HG02884 (cell line): ENCODE results near the gene AGMAT.

Experiments used
- ATAC-seq: cut with Tn5 transposase; IDR thresholded peaks from one replicate; pipeline ENCODE4 v1.9.1; 2021; ENCODE audit warnings: mild to moderate bottlenecking, moderate library complexity; ENCODE audit not compliant: unreplicated experiment

The AGMAT gene

GRCh38 chr1:15584489-15585363 lies at the start of gene AGMAT:
AGMAT (minus strand) TSS chr1:15585051; CDS start chr1:15584967, 84 bp downstream.
- ATAC-seq, result no peak

GRCh38 chr1:15633756-15634420 lies 49.0 kb upstream of the AGMAT start:
- ATAC-seq, result no peak

- no peak for ATAC-seq
Observed at GRCh38 chr1:15628003-15628402, 43.2 kb upstream of the AGMAT start.

GRCh38 chr1:15627343-15627988 lies 42.6 kb upstream of the AGMAT start:
- ATAC-seq, result no peak

- ATAC-seq, result no peak
Observed at GRCh38 chr1:15626269-15626950, 41.6 kb upstream of the AGMAT start.

- no peak for ATAC-seq
Observed at GRCh38 chr1:15625056-15625917, 40.4 kb upstream of the AGMAT start.

GRCh38 chr1:15624133-15624714 lies 39.4 kb upstream of the AGMAT start:
- no peak for ATAC-seq

- no peak for ATAC-seq
Observed at GRCh38 chr1:15623435-15623834, 38.6 kb upstream of the AGMAT start.

- no peak for ATAC-seq
Observed at GRCh38 chr1:15622712-15623373, 38.0 kb upstream of the AGMAT start.

GRCh38 chr1:15621975-15622374 lies 37.1 kb upstream of the AGMAT start:
- ATAC-seq, result no peak

GRCh38 chr1:15620902-15621682 lies 36.2 kb upstream of the AGMAT start:
- no peak for ATAC-seq

GRCh38 chr1:15620155-15620545 lies 35.3 kb upstream of the AGMAT start:
- no peak for ATAC-seq

GRCh38 chr1:15618655-15619525 lies 34.0 kb upstream of the AGMAT start:
- ATAC-seq, result no peak

- no peak for ATAC-seq
Observed at GRCh38 chr1:15618077-15618654, 33.3 kb upstream of the AGMAT start.

- peak; percentile 60 for ATAC-seq
Observed at GRCh38 chr1:15617173-15618076, 32.6 kb upstream of the AGMAT start, which contains the start of gene DDI2. DDI2 (plus strand) TSS chr1:15617458; CDS start chr1:15617671, 213 bp downstream.
